Common myeloid progenitor, CD34-positive (primary cell): Measurements from ENCODE around the gene DDRGK1. TPM values are rescaled to one million over a fixed set of nuclear protein-coding genes. Genes with fewer than 3 reads are reported as not detected.

Experiments used
- CTCF ChIA-PET: fragments of 350-600 bp; sonication (Branson Sonifier 250); formaldehyde crosslinking; loops from one replicate; lab custom pipeline; 2021; ENCODE audit warnings: antibody characterized with exemption; lab: Charles Lee
- POLR2A ChIA-PET: fragments of 350-600 bp; sonication (Branson Sonifier 250); formaldehyde crosslinking; loops from one replicate; lab custom pipeline; 2021; ENCODE audit warnings: antibody characterized with exemption; lab: Charles Lee
- DNase-seq, 3 donors: peaks; one replicate each; pipeline versions ENCODE4 v3.0.0 to v3.0.0-alpha.2; 2013
- H3K27ac ChIP-seq, 2 experiments: 1 replicate in 1 of 2; 2 replicates in 1 of 2; pipeline ENCODE4 v1.7.0; 2013; ENCODE audit warnings: inconsistent platforms in 2 of 2, low read length in 2 of 2, mild to moderate bottlenecking in 2 of 2, low read depth in 1 of 2, moderate library complexity in 1 of 2; ENCODE audit not compliant: severe bottlenecking in 2 of 2, insufficient read depth in 1 of 2, poor library complexity in 1 of 2
- H3K27me3 ChIP-seq, 5 experiments: replicated peaks in 2 of 5; 1 replicate in 3 of 5; 2 replicates in 2 of 5; pipeline versions ENCODE4 v1.6.1 to v1.7.0; 2013; ENCODE audit warnings: low read length in 4 of 5, mild to moderate bottlenecking in 2 of 5, moderate library complexity in 2 of 5, inconsistent platforms in 1 of 5; ENCODE audit not compliant: insufficient read depth in 5 of 5, control insufficient read depth in 4 of 5
- H3K36me3 ChIP-seq, 4 experiments: 1 replicate in 2 of 4; 2 replicates in 2 of 4; pipeline versions ENCODE4 v1.6.1 to v1.7.0; 2013; ENCODE audit warnings: low read length in 3 of 4, control low read depth in 1 of 4, mild to moderate bottlenecking in 1 of 4; ENCODE audit not compliant: control insufficient read depth in 4 of 4, insufficient read depth in 4 of 4
- H3K4me1 ChIP-seq, 4 experiments: 1 replicate in 3 of 4; 2 replicates in 1 of 4; pipeline versions ENCODE4 v1.6.1 to v1.7.1; 2013; ENCODE audit warnings: low read length in 3 of 4, mild to moderate bottlenecking in 3 of 4, control low read depth in 1 of 4, inconsistent platforms in 1 of 4, moderate library complexity in 1 of 4; ENCODE audit not compliant: control insufficient read depth in 4 of 4, insufficient read depth in 4 of 4; ENCODE audit errors: control extremely low read depth in 1 of 4
- H3K4me3 ChIP-seq, 7 experiments: 1 replicate in 4 of 7; 2 replicates in 3 of 7; pipeline versions ENCODE4 v1.5.1 to v1.7.0; 2013; ENCODE audit warnings: mild to moderate bottlenecking in 7 of 7, low read length in 6 of 7, moderate library complexity in 6 of 7, inconsistent platforms in 2 of 7, low read depth in 2 of 7, control low read depth in 1 of 7; ENCODE audit not compliant: insufficient read depth in 4 of 7, control insufficient read depth in 1 of 7; ENCODE audit errors: extremely low read depth in 1 of 7
- H3K9me3 ChIP-seq, 5 experiments: 1 replicate in 4 of 5; 2 replicates in 1 of 5; pipeline versions ENCODE4 v1.6.1 to v1.7.1; 2013; ENCODE audit warnings: low read length in 4 of 5, mild to moderate bottlenecking in 2 of 5, inconsistent platforms in 1 of 5, low read depth in 1 of 5, moderate library complexity in 1 of 5; ENCODE audit not compliant: control insufficient read depth in 4 of 5, insufficient read depth in 2 of 5; ENCODE audit errors: control extremely low read depth in 1 of 5
- WGBS: methylation state at CpG from one replicate; pipeline ENCODE4 v1.1.5; 2013; ENCODE audit not compliant: insufficient coverage; 5-methylcytosine and 5-hydroxymethylcytosine counted together
- polyA plus RNA-seq: library from polyadenylated mRNA; unstranded; fragments of 120-200 nt; gene quantifications from one replicate; pipeline ENCODE4 v1.2.1, GENCODE V29; 2013

Gene DDRGK1
- polyA plus RNA-seq, result 41.6 TPM

DNA sequence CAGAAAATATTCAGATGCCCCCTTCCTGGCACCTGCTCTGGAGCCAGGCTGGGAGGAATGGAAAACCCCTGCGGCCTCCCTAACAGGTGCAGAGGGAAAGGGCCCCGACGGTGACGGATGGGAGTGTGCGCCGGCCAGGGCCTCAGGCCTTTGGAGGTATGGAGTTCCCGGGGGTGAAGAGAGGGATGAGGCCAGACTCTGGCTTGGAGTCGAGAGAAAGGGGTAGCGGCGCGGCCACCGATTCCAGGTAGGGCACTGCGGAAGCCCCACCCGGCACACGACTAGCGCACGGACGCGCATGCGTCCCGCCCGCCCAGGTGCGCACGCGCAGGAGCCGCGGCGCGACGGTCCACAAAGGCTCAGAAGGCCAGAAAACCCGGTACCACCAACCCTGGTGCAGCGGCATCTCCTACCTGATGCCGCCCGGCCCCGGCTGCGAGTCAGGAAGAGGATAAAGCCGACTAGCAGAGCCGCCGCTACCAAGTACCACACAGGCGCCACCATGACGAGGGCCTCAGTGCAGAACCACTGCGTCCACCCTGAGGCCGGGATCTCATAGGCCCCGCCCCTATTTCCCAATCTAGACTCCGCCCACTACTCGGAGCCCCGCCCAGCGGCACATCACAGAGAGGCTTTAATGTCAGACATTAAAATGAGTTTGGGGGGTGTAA lies at the start of gene DDRGK1:
Gene DDRGK1, minus strand, starts transcription at position 559 of the 671 bp plus-strand sequence. Its CDS starts 55 bp downstream, at position 504.
- Histone ChIP-seq H3K9me3 (no peaks in the 10 kb centered on the region), H3K27me3 (no peaks in the 10 kb centered on the region), H3K27ac (peak within 1 kb of the TSS; percentile 54 to 84), H3K4me3 (peak within 1 kb of the TSS; percentile 74 to 95 (median 87)), H3K4me1 (peaks cover 0 to 23% (median 21%) of the 10 kb centered on the region in 4 experiments), H3K36me3 (peaks cover 6 to 28% (median 19%) of the 10 kb centered on the region in 4 experiments)
- CTCF ChIA-PET, result interaction anchor here (1.0 kb wide), 1 partner anchor 115 kb away, joined by 3 read pairs; no protein-coding TSS in a partner anchor
- peak; percentile 80 to 89 (median 88) for DNase-seq
- 0% methylated on average over 40 of the region's 48 CpGs for WGBS
- POLR2A ChIA-PET, result no interaction called here

DNA sequence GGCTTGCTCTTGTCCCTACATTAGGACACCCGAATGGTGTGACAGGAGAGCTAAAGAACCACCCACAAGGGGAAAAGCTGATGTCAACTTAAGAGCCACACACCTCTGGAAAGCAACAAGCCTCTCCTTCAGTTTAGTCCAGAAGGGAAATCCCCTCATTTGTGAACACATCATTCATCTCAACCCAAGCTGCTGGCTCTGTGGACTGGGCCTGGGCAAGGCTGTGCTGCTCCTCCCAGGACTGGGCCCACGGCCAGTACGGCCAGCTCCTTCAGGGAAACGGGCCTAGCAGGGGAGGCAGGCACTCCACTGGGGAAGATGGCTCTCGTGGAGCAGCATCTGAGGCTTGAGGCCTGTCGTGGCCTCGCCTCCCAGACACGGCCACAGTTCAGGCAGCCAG lies 47.3 kb upstream of the DDRGK1 start:
- Histone ChIP-seq H3K27me3 (peaks cover 9 to 36% (median 13%) of the 10 kb centered on the region in 5 experiments), H3K36me3 (peaks cover 12 to 58% (median 31%) of the 10 kb centered on the region in 4 experiments), H3K9me3 (no peaks in the 10 kb centered on the region), H3K27ac (no peak overlapping the region), H3K4me3 (no peak overlapping the region), H3K4me1 (peaks cover 0 to 11% (median 9%) of the 10 kb centered on the region in 4 experiments)
- POLR2A ChIA-PET, result interaction anchor here (0.7 kb wide), 1 partner anchor 375 kb away, joined by 4 read pairs; no protein-coding TSS in a partner anchor
- CTCF ChIA-PET, result interaction anchor here (1.0 to 1.7 kb wide), 4 partner anchors 11 to 37 kb away, joined by 3 to 7 read pairs (median 5); no protein-coding TSS in a partner anchor
- 99% methylated on average over 7 of the region's 8 CpGs for WGBS
- no peak for DNase-seq

DNA sequence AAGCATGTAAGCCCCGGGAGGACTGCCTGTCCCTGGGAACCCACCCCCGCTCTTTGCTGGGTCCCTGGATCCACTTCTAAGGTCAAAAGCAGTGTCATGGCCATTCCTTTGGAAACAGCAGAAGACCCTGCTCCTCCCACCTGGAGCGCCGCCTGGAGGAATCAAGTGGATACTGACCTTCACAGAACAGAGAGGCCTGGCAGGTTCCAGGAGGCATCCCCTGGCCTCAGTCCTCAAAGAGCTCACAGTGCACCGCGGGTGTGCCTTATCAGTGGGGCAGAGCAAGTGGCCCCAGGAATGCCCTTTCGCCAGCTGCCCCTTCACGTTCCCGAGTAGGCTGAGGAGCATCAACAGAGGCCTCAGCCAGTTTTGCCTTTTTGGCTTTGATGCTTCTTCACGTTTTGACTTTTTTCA lies 45.6 kb upstream of the DDRGK1 start:
- Histone ChIP-seq H3K9me3 (no peaks in the 10 kb centered on the region), H3K4me1 (peaks cover 0 to 11% (median 9%) of the 10 kb centered on the region in 4 experiments), H3K27ac (no peak overlapping the region), H3K27me3 (peaks cover 11 to 41% (median 13%) of the 10 kb centered on the region in 5 experiments), H3K4me3 (no peak overlapping the region), H3K36me3 (peaks cover 7 to 43% (median 20%) of the 10 kb centered on the region in 4 experiments)
- WGBS, result 88% methylated on average over 9 of the region's 10 CpGs
- CTCF ChIA-PET, result interaction anchor here (0.7 to 4.6 kb wide), 8 partner anchors 9 to 197 kb away, joined by 3 to 18 read pairs (median 4); no protein-coding TSS in a partner anchor
- DNase-seq, result peak in 1 of 3 donors; percentile 14
- POLR2A ChIA-PET, result no interaction called here

DNA sequence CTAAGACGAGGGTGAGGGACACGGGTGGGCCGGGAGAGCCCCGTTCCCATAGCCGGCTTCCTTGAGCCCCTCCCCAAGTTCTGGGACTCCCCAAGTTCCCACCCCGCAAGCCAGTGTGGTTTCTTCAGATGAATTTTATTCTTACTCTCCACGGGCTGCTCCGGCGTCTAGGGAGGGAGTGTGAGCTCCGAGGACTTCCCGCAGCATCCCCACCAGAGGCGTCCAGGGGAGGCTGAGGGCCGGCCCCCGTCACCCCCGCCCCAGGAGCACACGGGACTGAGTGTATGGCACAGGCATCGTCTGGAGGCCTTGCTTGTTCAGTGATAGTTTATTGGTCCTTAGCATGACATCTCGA lies 44.5 kb upstream of the DDRGK1 start:
- peak in 1 of 3 donors; percentile 7 for DNase-seq
- ChIA-PET POLR2A (interaction anchor here (0.6 to 0.9 kb wide), 2 partner anchors 65 to 96 kb away, joined by 3 to 4 read pairs; no protein-coding TSS in a partner anchor), CTCF (interaction anchor here (0.8 to 4.6 kb wide), 12 partner anchors 10 to 195 kb away, joined by 3 to 18 read pairs (median 6); no protein-coding TSS in a partner anchor)
- Histone ChIP-seq H3K27me3 (peaks cover 11 to 50% (median 15%) of the 10 kb centered on the region in 5 experiments), H3K27ac (no peak overlapping the region), H3K4me1 (peaks cover 0 to 11% (median 9%) of the 10 kb centered on the region in 4 experiments), H3K9me3 (no peaks in the 10 kb centered on the region), H3K4me3 (peak overlapping the region in 5 of 7 experiments; percentile 32 to 62 (median 48)), H3K36me3 (peaks cover 7 to 34% (median 15%) of the 10 kb centered on the region in 4 experiments)
- 2% methylated on average over 7 of the region's 18 CpGs for WGBS

DNA sequence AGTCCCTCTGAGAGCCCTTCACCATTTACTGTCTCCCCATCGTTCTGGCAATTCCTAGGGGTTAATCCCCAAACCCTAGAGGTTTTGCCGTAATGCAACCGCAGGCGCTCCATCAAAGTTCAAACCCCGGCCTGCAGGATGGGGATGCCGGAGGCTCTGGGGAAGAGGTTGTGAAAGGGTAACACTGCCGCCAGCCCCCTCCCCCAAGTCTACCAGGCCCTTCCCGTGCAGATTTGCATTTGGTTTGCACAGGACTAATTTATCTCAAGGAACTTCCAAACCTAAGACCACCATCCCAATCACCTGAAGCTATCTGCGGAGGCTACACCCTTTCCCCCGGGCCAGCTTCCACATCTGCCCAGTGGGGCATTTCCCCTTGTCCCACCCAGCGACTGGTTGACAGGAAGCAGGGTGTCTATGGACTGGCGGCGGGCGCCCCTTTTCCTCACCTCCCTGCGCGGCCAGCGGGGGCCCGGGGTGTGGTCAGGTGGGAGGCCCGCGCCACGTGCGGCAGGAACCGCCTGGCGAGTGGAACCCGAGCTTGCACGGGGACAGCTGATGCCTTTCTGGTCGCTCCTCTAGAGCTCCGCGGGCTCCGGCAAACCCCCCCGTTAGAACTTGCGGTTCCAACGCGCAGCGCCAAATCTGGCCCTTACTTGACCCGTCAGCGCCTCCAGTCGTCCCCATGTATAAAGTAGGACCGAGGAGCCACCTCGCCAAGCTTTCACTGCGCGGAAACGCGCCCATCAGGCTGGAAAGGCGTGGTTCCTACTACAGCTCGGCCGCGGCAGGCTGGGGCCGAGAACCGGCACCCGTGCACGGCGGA lies 43.9 kb upstream of the DDRGK1 start:
- ChIA-PET POLR2A (interaction anchor here (0.6 to 0.9 kb wide), 3 partner anchors 65 to 95 kb away, joined by 3 to 4 read pairs (median 3); no protein-coding TSS in a partner anchor), CTCF (interaction anchor here (0.8 to 4.6 kb wide), 10 partner anchors 11 to 195 kb away, joined by 3 to 18 read pairs (median 6); no protein-coding TSS in a partner anchor)
- Histone ChIP-seq H3K4me3 (peak overlapping the region in 5 of 7 experiments; percentile 32 to 62 (median 48)), H3K36me3 (peaks cover 3 to 28% (median 13%) of the 10 kb centered on the region in 4 experiments), H3K9me3 (no peaks in the 10 kb centered on the region), H3K27ac (no peak overlapping the region), H3K27me3 (peaks cover 11 to 54% (median 15%) of the 10 kb centered on the region in 5 experiments), H3K4me1 (peaks cover 0 to 11% (median 9%) of the 10 kb centered on the region in 4 experiments)
- 4% methylated on average over 49 of the region's 53 CpGs for WGBS
- DNase-seq, result peak; percentile 50 to 65 (median 63)

DNA sequence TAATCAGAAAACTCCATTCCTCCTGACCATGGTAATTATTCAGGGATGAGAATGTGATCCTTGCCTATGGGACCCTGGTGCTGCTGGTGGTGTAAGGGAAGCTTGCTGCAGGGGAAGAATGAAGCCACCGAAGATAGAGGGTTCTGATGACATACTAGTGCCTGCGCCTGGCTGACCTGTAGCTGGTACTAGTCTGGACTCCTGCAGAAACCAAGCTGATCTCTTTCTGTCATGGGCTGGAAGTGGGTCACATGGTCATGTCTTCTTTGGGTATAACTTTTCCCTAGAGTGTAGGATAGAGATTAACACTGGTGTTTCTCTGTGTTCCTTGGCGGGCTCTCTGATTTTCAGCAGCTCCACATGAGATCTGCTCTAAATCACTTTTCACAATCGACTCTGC lies 43.2 kb upstream of the DDRGK1 start:
- no peak for DNase-seq
- H3K27ac ChIP-seq, result no peak overlapping the region
- H3K9me3 ChIP-seq, result no peaks in the 10 kb centered on the region
- H3K36me3 ChIP-seq, result peaks cover 1 to 24% (median 11%) of the 10 kb centered on the region in 4 experiments
- 81% methylated on average over 4 of the region's 4 CpGs for WGBS
- CTCF ChIA-PET, result interaction anchor here (0.8 to 4.6 kb wide), 5 partner anchors 16 to 29 kb away, joined by 3 to 18 read pairs (median 4); no protein-coding TSS in a partner anchor
- POLR2A ChIA-PET, result interaction anchor here (0.6 kb wide), 1 partner anchor 85 kb away, joined by 3 read pairs; no protein-coding TSS in a partner anchor
- peaks cover 0 to 11% (median 9%) of the 10 kb centered on the region in 4 experiments for H3K4me1 ChIP-seq
- H3K27me3 ChIP-seq, result peaks cover 11 to 55% (median 15%) of the 10 kb centered on the region in 5 experiments
- no peak overlapping the region for H3K4me3 ChIP-seq
